ENCODE results near the gene CRTAP. TPM values are rescaled to one million over a fixed set of nuclear protein-coding genes. Genes with fewer than 3 reads are reported as not detected.

CRTAP gene
- total RNA-seq, 1 experiment from 2014 or later, result 104 TPM

GRCh38 chr3:33141006-33141405 lies 27.2 kb downstream of the CRTAP start:
- CTCF ChIA-PET, result interaction anchor here (1.2 kb wide), 1 partner anchor 10 kb away, joined by 5 read pairs; no protein-coding TSS in a partner anchor
- BruUV-seq (replicated peaks), result no TSS peak
- Histone ChIP-seq H3K4me3 (replicated peaks in 1 of 2; ENCODE audit: low read depth in 1 of 2, low read length in 2 of 2) (no peak overlapping the region), H3K27ac (ENCODE audit: low read depth, low read length) (no peak overlapping the region), H3K9ac (ENCODE audit: low read length) (no peak overlapping the region), H4K20me1 (ENCODE audit: insufficient read depth) (no peaks in the 10 kb centered on the region), H2AFZ (ENCODE audit: low read depth, low read length, poor library complexity, severe bottlenecking) (no peak overlapping the region), H3K27me3 (ENCODE audit: insufficient read depth, low read length) (no peaks in the 10 kb centered on the region), H3K9me3 (ENCODE audit: control insufficient read depth in 1 of 2, insufficient read depth in 1 of 2, low read depth in 1 of 2, low read length in 2 of 2) (no peaks in the 10 kb centered on the region), H3K36me3 (ENCODE audit: control insufficient read depth in 1 of 2, insufficient read depth in 2 of 2, low read length in 2 of 2) (peaks cover 3 to 16% of the 10 kb centered on the region in 2 experiments; a peak in 2 of 4 replicates), H3K79me2 (ENCODE audit: insufficient read depth, low read length) (no peaks in the 10 kb centered on the region), H3K9me2 (ENCODE audit: insufficient read depth) (no peaks in the 10 kb centered on the region), H3K4me2 (ENCODE audit: low read length) (no peak overlapping the region), H3K4me1 (ENCODE audit: control insufficient read depth in 1 of 2, insufficient read depth in 2 of 2, low read length in 2 of 2) (peaks cover 0 to 3% of the 10 kb centered on the region in 2 experiments; a peak in 1 of 4 replicates)
- TF ChIP-seq JUND (IDR thresholded peaks at IDR 0.05) (no peak), MAX (IDR thresholded peaks at IDR 0.05) (no peak), ATF3 (IDR thresholded peaks at IDR 0.05) (no peak), ZBTB33 (IDR thresholded peaks at IDR 0.05; ENCODE audit: extremely low read depth, insufficient replicate concordance, low read length) (no peak), POLR2AphosphoS5 (IDR thresholded peaks at IDR 0.05; ENCODE audit: low read depth, low read length) (no peak), CTCF (IDR thresholded peaks at IDR 0.05 in 2 of 3, conservative IDR thresholded peaks at IDR 0.05 in 1 of 3; ENCODE audit: borderline replicate concordance in 1 of 3, insufficient read depth in 1 of 3, low read depth in 2 of 3, low read length in 2 of 3) (no peak), EZH2 (IDR thresholded peaks at IDR 0.05) (no peak), SIN3A (IDR thresholded peaks at IDR 0.05; ENCODE audit: low read depth) (no peak), TCF7L2 (IDR thresholded peaks at IDR 0.05; ENCODE audit: borderline replicate concordance, extremely low read depth, insufficient read depth, insufficient read length) (no peak), CEBPB (IDR thresholded peaks at IDR 0.05; ENCODE audit: low read depth) (no peak)
- POLR2A ChIA-PET, result interaction anchor here (0.7 kb wide), 1 partner anchor 10 kb away, joined by 3 read pairs; no protein-coding TSS in a partner anchor
- ATAC-seq, result no peak
- intact Hi-C loops (cut with micrococcal nuclease), result no loop called here
- no peak for DNase-seq (ENCODE audit: low read depth, low spot score)
- RAD21 ChIA-PET (ENCODE audit: low non-redundant PET in 1 of 2, low total read pairs in 2 of 2, uncharacterized antibody in 2 of 2, unreplicated experiment in 2 of 2), result no interaction called here
